NOMO-1 treated with DMSO at 0.1 percent for 48 hours (cell line): ENCODE measurements around the gene FAM168A.
A peak's percentile ranks its signal among the peaks of the same experiment; 100 is the strongest.

Source experiments
- DNase-seq: peaks from one replicate; lab custom pipeline; 2025; ENCODE audit not compliant: unreplicated experiment; lab: John Stamatoyannopoulos, UW

Gene FAM168A

DNA sequence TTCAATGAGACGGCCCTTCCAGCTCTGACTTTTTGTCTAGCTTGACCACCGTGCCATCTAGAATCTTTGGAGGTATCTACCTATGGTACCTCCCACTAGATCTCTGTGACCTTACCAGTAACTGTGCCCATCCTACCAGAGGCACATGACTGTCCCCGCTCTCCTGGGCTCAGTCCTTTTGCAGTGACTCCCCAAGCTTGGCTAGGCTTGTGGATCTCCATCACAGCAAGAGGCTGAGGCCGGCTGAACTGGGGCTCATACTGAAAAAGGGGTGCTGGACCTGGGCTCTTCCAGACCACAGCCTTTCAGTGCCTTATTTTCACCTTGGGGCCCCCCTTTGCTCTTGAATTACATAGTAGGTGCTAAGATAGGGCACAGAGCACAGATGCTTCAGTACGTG is 194.4 kb downstream of the FAM168A start:
- DNase-seq = no peak

DNA sequence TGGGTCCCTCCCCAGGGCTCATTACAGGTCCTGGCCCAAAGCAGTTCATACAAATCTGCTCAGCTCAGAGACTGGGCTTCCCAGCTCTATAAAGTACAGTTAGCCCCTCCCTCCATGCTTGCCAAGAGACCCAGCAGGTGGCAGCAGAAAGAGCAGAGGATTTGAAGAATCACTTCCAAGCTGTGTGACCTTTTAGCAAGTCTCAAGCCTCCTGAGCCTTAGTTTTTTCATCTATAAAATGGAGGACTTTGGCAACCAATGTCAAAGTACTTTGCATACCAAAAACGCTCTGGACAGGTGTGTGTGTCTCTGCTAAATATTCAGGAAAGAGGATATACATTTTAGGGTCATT is 195.1 kb downstream of the FAM168A start:
- peak; percentile 41 for DNase-seq

DNA sequence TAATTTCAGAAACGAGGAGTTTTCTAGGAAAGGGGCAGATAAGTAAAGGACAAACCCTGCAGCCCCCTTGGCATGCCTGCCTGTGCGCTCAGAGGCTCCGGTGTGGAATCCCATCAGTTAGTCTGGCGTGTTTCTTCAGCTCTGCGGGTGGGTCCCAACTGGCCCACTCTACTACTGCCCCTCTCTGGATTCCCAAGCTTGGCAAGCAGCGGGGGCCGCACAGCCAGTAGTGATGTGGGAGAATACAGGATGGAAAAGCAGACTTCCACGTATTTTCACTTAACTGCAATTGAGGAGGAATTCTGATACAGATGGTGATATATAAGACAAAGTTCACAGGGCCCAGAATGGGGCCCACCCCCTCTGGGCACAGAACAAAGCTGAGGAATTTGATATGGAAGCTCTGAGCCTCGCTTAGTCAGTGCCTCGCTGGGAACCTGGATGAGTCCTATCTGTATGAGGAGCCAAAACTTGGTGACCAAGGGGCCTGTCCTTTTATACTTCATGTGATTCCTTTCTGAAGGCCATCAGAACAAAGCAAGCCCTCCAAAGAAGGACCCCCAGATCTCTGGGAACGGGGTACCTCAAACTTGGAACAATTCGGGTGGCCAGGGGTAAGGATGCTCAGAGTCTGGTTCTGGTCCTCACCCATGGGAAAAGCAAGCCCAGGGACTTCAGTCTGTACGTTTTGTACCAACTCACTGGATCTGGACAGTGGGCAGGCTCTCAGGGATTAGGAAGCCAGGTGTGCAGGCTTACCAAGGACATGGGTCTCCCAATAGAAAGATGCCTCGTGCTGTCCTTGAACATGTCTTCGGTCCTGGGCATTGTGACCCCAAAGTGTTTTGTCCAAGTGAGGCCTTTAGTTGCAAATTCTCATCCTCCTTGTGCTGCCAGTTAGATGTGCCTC is 195.7 kb downstream of the FAM168A start:
- no peak for DNase-seq

DNA sequence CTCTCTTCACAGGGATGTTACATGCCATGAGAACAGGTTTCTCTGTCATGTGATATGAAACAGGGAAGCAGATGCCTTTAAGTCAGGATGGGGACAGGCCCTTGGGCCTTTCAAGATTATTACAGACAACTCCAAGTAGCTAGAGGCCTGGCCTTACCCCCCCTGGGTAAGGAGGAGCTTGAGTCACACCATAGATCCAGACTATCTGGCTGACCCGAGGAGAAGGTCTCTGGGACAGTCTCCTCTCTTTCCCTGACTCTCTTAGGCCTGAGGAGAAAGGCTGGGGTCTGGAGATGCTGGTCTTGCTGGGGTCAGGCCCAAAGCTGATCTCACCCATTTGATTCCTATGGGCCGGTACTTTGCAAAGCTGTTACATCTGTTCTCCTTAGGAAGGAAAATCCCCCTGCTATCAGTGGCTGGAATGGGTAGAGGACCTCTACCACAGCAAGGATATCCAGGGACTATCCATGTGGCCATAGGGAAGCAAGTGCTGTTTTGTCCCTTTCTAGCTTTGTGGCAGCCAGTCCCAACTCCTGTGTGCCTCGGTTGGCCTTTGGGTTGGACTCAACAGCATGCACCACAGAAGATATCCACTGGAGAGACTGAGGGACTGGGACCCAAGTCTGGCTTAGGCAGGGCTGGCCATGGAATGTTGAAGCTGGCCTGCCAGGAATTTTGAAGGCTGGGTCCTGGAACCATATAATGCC is 196.5 kb downstream of the FAM168A start:
- no peak for DNase-seq

DNA sequence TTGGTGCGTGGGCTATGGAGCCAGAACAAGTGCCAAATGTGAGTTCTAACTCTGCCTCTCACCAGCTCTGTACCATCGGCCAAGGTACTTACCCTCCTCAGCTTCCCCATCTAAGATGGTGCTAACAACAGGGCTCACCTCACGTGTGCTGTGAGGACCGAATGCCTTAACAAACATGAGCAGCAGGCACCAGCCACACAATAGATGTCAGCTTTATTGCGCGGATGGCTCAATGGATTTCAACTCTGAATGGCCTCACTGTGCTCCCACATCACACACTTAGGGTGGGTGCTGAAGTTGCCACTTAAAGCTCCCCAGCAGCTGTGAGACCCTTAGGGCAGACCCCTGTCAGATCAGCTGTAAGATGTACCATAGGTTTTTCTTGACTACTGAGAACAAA is 197.6 kb downstream of the FAM168A start:
- DNase-seq = no peak

DNA sequence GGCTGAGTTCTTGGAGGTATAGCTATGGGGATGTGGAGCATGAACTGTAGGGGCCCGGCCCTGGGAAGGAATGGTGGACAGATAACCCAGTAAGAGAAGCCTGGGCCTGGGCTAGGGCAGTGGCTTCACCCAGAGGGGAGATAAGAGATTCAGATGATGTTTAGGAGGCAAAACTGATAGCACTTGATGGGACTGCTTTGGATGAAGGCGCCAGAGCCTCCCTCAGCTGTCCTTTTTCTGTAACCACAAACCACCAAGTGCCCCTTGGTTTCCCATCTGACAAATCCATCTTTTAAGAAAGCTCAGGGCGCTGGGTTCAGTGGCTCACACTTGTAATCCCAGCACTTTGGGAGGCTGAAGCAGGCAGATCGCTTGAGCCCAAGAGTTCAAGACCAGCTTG is 198.3 kb downstream of the FAM168A start:
- DNase-seq = no peak

DNA sequence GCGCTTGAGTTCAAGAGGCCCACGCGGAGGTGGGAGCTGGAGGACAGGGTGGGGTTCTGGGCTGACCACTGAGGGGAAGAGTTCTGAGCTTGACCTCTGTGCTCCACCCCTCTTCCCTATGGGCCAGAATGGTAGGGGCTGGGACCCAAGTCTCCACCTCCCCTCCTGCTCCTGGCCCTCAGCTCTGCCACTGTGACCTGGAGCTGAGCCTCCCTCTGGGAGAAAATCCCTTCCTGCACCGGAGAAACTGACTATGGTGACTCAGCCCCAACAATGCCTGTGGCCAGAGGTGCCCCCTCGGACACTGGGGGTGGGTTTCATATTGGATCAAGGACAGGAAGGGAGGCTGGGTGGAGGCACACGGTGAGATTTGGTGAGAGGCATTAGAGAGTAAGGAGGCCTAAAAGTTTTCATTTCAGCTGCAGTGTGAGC is 198.7 kb downstream of the FAM168A start:
- DNase-seq = no peak

DNA sequence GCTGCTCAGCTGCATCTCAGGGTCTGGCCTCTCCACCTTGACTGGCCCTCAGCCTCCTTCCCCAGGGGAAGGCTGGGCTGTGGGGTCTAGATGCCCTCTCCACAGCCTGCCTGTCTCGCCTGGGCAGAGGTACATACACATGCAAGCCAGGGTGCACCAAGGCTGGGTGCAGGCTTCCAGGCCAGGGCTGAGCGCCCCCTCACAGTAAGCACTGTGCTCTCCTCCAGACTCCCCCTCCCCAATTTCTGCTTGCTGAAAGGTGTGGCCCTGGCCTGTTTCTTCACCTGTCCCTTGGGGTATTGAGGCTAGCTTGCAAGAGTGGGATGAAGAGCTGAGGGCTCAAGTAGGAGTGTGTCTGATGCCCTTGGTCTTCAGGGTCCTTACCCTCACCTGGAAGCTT is 199.2 kb downstream of the FAM168A start:
- DNase-seq = no peak

DNA sequence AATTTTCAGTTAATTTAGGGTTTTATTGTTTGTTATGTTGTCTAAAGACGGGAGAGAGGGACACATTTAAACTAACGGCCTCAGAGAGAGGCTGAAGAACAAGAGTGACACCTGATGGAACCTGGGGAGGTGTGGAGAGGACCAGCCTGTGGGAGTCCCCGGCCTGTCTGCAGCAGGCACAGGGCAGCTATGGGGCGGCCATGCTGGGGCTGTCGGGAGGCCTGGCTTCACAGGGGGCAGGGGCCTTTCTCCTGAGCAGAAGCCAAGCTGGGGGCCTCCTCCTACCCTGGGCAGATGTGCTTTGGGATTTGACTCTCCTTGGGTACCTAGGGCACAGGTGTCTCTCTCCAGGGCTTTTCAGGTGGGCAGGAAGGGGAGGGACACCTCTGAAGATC is 199.8 kb downstream of the FAM168A start:
- DNase-seq = no peak

DNA sequence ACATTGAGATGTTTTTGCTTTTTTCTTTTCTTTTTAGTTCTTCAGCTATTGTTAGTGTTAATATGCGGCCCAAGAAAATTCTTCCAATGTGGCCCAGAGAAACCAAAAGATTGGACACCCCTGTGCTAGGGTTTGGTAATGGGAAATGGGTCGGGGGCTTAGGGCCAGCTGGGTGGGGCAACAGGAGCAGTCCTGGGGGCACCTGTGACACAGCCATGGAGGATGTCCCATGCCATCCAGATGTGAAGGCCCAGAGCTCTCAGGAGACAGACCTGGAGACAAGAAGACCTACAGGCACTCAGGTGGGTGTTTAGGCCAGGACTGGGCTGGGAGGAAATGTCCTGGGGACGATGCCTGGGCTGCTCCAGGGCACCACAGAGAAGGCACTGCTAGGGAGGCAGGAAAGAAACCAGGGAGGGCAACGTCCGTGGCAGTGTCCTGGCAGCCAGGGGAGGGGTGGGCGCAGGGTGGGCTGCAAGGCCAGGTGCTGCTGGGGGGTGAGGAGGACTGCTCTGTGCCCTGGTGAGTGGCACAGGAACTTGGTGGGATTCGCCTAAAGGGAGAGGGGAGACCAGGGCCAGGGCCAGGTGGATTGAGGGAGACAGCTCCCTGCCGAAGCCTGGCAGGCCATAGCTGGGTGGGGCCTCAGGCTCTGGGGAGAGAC is 200.3 kb downstream of the FAM168A start:
- DNase-seq = no peak

DNA sequence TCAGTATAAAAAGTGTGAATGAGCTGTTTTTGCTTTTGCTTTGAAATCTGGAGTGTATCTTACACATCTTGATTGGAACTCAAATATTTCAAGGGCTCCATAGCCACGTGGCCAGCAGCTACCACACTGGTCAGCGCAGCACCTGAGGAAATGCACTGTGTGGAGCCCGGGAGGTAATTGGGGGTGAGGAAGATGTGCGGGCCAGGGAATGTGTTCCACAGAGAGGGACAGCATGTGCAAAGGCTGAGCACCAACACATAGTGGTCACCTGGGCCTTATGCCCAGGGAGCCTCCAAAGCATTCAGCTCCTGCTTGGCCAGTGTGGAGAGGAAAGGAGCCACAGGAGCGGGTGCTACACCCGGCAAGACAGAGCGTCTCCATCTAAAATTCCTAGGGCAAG is 200.9 kb downstream of the FAM168A start:
- no peak for DNase-seq

DNA sequence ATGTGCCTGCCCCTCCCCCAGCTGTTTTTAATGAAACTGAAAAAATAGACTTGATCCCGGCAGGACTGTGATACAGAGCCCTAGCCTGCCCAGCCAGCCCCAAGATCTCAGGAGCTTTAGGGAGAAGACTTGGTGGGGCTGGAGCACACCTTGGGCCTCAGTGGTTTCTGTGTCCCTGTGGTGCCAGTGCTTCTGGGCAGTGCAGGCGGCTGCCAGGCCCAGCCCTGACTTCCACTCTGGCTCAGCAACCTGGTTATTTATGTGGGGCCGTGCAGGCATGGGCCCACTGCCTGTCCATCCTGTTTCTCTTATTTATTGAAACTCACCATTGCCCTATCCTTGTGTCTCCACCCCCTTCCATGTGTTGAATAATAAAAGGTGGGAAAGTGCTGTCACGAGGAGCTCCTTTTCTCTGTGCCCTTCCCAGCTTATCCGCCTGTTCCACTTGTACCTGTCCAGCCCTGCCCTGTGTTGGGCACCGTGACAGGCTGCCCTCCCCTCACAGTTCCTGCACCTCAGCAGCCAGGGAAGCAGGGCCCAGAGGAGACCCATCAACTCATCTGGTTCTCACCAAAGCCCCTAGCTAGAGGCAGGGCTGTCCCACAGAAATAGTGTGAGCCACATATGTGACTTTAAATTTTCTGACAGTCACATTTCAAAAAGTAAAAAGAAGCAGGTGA is 201.5 kb downstream of the FAM168A start:
- DNase-seq = no peak

DNA sequence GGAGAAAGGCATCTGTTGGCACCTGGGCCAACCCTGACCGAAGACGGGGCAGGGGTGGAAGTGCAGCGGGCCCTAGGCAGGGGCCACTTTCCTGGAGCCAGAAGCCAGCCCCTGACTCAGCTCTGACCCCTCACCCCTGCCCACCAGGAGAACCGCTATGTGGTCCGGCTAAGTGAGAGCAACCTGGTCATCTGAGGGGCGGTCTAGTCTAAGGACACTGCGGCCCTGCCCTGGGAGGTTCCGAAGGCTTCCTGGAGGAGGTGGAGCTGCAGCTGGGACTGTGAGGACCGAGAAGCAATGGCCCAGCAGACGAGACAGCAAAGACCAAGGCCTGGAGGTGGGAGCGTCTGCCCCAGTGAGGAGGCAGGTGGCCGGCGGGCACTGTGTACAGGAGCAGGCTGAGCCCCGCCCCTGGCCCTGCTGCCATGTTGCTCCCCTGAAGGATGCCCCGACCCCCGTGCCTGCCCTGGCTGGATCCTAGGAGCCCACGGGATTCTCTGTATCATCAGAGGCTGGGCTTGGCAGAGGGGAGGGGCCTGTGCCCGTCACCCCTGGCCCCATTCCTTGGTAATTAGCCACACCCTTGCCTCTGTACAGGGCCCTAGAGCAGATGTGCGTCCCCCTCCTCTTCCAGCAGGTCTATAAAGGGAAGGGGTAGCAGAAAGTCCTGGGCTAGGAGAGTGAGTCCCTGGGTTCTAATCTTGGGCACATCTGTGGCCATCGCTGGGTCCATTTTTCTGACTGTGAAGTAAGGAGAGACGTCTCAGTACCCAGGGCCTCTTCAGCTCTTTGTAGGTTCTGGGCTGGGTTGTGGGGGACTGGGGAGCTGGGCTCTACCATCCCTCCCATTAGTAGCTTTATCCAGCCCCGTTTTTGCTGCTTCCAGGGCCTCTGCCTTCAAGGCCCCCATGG is 202.4 kb downstream of the FAM168A start:
- no peak for DNase-seq

DNA sequence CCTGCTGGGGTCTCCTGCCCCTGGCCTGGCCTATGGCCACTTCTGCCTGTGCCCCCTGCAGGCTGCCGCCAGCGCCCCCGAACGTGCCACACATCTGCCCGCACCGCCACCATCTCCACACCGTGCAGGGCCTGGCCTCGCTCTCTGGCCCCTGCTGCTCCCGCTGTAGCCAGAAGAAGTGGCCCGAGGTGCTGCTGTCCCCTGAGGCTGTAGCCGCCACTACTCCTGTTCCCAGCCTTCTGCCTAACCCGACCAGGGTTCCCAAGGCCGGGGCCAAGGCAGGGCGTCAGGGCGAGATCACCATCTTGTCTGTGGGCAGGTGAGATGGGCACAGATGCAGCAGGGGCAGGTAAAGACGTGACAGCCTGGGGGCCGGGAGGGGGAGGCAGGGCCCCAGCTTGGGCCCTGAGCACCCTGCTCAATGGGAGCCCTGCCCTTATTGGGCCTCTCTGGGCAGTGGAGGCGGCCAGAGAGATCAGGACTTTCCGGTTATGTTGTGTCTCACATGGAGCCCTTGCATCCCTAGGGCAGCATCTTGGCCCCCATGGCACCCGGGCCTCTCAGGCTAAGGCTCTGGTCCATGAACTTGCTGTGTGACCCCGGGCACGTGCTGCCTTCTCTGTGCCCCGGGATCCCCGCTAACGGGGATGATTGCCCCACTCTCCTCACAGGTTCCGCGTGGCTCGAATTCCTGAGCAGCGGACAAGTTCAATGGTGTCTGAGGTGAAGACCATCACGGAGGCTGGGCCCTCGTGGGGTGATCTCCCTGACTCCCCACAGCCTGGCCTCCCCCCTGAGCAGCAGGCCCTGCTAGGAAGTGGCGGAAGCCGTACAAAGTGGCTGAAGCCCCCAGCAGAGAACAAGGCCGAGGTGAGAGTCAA is 203.3 kb downstream of the FAM168A start:
- DNase-seq = no peak

DNA sequence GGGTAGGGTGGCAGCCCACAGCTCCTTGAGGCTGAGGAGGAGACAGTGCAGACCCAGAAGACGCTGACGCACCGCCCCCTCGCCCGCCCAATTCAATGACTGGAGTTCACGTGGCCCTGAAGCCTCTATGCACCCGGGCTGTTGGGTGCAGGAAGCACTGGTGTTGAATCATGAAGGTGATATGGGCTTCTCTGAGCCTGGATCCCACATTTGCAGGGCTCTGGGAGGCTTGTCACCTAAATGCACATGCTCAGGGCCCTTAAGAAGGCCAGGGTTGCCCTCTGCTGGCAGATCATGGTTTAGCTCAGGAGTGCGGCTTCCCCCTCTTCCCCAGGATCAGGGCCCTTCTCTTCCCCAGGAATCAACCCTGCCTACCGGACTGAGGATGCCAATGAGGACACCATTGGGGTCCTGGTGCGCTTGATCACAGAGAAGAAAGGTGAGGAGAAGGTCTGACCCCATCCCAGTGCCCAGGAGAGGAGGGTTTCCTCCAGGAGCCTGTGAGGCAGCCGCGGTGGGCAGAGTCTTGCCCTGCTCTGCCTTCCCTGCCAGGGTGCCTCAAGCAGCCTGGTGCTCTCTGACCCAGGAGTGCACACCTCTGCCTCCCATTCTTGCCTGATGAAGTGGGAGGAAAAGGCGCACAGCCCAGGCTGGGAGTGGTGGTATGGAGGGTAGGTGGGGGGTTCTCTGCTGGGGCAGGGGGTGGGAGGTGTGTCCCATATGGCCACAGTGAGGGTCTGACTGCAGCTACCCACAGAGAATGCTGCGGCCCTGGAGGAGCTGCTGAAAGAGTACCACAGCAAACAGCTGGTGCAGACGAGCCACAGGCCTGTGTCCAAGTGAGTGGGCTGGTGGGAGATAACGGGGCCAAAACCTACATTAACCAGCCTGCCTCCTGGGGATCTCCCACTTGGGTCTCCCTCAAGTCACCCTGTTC is 204.2 kb downstream of the FAM168A start:
- peak; percentile 65 for DNase-seq

DNA sequence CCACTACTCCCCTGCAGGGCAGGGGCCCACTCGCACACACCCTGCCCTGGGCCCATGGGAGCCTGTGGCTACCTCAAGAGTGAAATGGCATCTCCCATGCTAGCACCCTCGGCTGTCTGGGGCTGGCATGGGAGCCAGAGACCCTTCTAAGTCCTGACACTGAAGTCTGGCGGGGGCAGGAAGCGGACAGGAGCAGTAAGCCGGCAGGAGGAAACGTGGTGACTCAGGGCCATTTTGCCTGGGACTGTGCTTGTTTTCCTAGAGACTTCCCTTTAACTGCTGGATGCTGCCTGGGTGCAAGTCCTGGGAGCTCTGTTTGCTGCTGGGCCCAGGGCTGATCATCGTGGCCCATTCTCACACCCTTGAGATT is 204.9 kb downstream of the FAM168A start:
- DNase-seq = no peak

DNA sequence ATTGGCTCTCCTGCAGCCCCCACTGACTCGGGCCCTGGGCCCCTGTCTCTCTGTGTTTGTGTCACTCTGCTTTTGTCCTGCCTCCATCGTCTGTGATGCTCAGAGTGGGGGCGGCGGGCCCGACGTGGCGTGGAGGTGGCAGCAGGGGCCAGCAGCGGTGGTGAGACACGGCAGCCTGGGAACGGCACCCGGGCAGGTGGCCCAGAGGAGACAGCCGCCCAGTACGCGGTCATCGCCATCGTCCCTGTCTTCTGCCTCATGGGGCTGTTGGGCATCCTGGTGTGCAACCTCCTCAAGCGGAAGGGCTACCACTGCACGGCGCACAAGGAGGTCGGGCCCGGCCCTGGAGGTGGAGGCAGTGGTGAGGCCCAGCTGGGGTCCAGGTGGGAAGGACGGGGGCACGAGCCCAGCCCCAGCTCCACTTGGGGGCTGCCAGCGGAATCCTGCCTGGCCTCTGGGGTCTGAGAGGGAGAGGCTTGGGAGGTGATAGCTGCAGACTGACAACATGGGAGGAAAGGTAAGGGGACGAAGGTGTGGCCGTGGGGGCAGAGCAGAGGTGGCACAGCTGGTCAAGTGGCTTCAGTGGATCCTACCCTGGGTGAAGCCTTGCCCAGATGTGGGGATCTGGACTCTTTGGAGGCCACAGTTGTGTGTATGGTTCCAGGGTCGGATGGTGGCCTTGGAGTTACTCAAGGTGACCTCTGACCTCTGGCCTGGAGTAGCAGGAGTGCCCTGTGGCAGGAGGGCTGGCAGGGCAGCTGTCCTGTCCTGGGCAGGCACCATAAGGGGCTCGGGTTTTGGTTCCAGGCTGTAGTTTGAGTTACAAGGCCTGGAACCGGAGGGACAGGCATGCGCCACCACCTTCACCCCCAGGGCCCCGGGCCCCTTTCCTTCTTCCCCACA is 205.6 kb downstream of the FAM168A start:
- DNase-seq = no peak
